GM12878 (cell line): ENCODE data around the gene SGTA. TPM values are rescaled to one million over a fixed set of nuclear protein-coding genes. Genes with fewer than 3 reads are reported as not detected.

Experiments used
- ASH2L ChIP-seq: fragments of 300-600, 200-600 bp; sonication (generic); IDR thresholded peaks from 2 replicates; pipeline ENCODE4 v1.6.1; 2017; ENCODE audit warnings: low read depth, mild to moderate bottlenecking, borderline replicate concordance
- BCL11A ChIP-seq: IDR thresholded peaks from 2 replicates; pipeline ENCODE4 v1.6.1; 2011; ENCODE audit warnings: low read depth, low read length
- BHLHE40 ChIP-seq, 2 experiments: fragments of 450-650 bp in 1 of 2; IDR thresholded peaks; 2 replicates each; pipeline ENCODE4 v1.6.1; 2011 to 2017; ENCODE audit warnings: low read depth in 2 of 2, borderline replicate concordance in 1 of 2, improper control_type of control experiment in 1 of 2, low read length in 1 of 2, mild to moderate bottlenecking in 1 of 2
- CHD4 ChIP-seq: fragments of 200-600 bp; sonication (generic); IDR thresholded peaks from 2 replicates; pipeline ENCODE4 v1.6.1; 2016; ENCODE audit warnings: mild to moderate bottlenecking
- CREB1 ChIP-seq: IDR thresholded peaks from 2 replicates; pipeline ENCODE4 v1.6.1; 2012; ENCODE audit warnings: low read depth, mild to moderate bottlenecking, inconsistent platforms
- DPF2 ChIP-seq: fragments of 450-650 bp; IDR thresholded peaks from 2 replicates; pipeline ENCODE4 v1.6.1; 2017; ENCODE audit warnings: mild to moderate bottlenecking
- FOS ChIP-seq: IDR thresholded peaks from 3 replicates; pipeline ENCODE4 v1.6.1; 2011; ENCODE audit warnings: borderline replicate concordance; ENCODE audit not compliant: insufficient read length; ENCODE audit errors: extremely low read depth
- GATAD2B ChIP-seq: fragments of 450-650 bp; conservative IDR thresholded peaks from 2 replicates; pipeline ENCODE4 v1.6.1; 2017; ENCODE audit warnings: low read depth, mild to moderate bottlenecking, moderate library complexity
- JUND ChIP-seq: IDR thresholded peaks from 2 replicates; pipeline ENCODE4 v1.6.1; 2012; ENCODE audit warnings: low read depth, mild to moderate bottlenecking, low read length, improper control_type of control experiment, moderate library complexity
- MXI1 ChIP-seq: fragments of 150-350 bp; IDR thresholded peaks from 2 replicates; pipeline ENCODE4 v1.6.1; 2011; ENCODE audit warnings: low read depth, mild to moderate bottlenecking, inconsistent platforms, low read length, improper control_type of control experiment
- NKRF ChIP-seq: fragments of 450-650 bp; conservative IDR thresholded peaks from 2 replicates; pipeline ENCODE4 v1.6.1; 2017; ENCODE audit warnings: mild to moderate bottlenecking, moderate library complexity
- PAX5 ChIP-seq: IDR thresholded peaks from 2 replicates; pipeline ENCODE4 v1.6.1; 2011; ENCODE audit warnings: low read depth, low read length, borderline replicate concordance
- PBX3 ChIP-seq: IDR thresholded peaks from 2 replicates; pipeline ENCODE4 v1.6.1; 2011; ENCODE audit warnings: mild to moderate bottlenecking, low read depth, low read length, moderate library complexity; ENCODE audit not compliant: insufficient replicate concordance
- POLR2AphosphoS2 ChIP-seq: IDR thresholded peaks from 2 replicates; pipeline ENCODE4 v1.6.1; 2011; ENCODE audit warnings: low read depth, mild to moderate bottlenecking, low read length, improper control_type of control experiment, moderate library complexity
- POLR2AphosphoS5 ChIP-seq: IDR thresholded peaks from 2 replicates; pipeline ENCODE4 v1.6.1; 2011; ENCODE audit warnings: mild to moderate bottlenecking, low read length, inconsistent platforms
- RAD21 ChIP-seq: IDR thresholded peaks from 2 replicates; pipeline ENCODE4 v1.6.1; 2011; ENCODE audit warnings: mild to moderate bottlenecking, low read depth, low read length, moderate library complexity; ENCODE audit not compliant: insufficient read depth
- RB1 ChIP-seq: fragments of 450-650 bp; formaldehyde crosslinking; IDR thresholded peaks from 2 replicates; pipeline ENCODE4 v1.6.1; 2017; ENCODE audit warnings: mild to moderate bottlenecking, borderline replicate concordance
- SMC3 ChIP-seq: IDR thresholded peaks from 2 replicates; pipeline ENCODE4 v1.6.1; 2011; ENCODE audit warnings: low read length, improper control_type of control experiment, borderline replicate concordance
- SP1 ChIP-seq: IDR thresholded peaks from one replicate; pipeline ENCODE4 v1.6.1; 2011; ENCODE audit warnings: low read depth, low read length
- SREBF1 ChIP-seq: IDR thresholded peaks from 2 replicates; pipeline ENCODE4 v1.6.1; 2012; ENCODE audit warnings: mild to moderate bottlenecking, low read length
- SREBF2 ChIP-seq: IDR thresholded peaks from 2 replicates; pipeline ENCODE4 v1.6.1; 2012; ENCODE audit warnings: mild to moderate bottlenecking, low read length
- STAT1 ChIP-seq: fragments of 450-650 bp; conservative IDR thresholded peaks from 2 replicates; pipeline ENCODE4 v1.6.1; 2014; ENCODE audit warnings: antibody characterized with exemption, mild to moderate bottlenecking
- ZBTB11 ChIP-seq: fragments of 450-650 bp; formaldehyde crosslinking; IDR thresholded peaks from 2 replicates; pipeline ENCODE4 v1.5.0; 2022; ENCODE audit warnings: mild to moderate bottlenecking, missing genetic modification characterization
- ZNF207 ChIP-seq: fragments of 450-650 bp; IDR thresholded peaks from 2 replicates; pipeline ENCODE4 v1.6.1; 2014; ENCODE audit warnings: antibody characterized with exemption, mild to moderate bottlenecking, borderline replicate concordance
- ZNF274 ChIP-seq: IDR thresholded peaks from one replicate; pipeline ENCODE4 v1.8.0; 2011; ENCODE audit not compliant: insufficient read length, insufficient read depth
- ZZZ3 ChIP-seq: IDR thresholded peaks from 2 replicates; pipeline ENCODE4 v1.6.1; 2011; ENCODE audit warnings: low read depth; ENCODE audit not compliant: control insufficient read depth, insufficient read length
- polyA plus RNA-seq, 11 experiments: library from polyadenylated mRNA; depleted of rRNA in 4 of 11; unstranded in 6 of 11; stranded (reverse) in 5 of 11; fragments of >200 nt; fragmentation: Nextera tagmentation in 4 of 11; fragmentation: Illumina TruSeq in 1 of 11; extraction: Ambion mirVana in 4 of 11; extraction: Trizol in 1 of 11; gene quantifications; 1 replicate in 1 of 11; 2 replicates in 10 of 11; pipeline versions ENCODE4 v1.2.1 to v1.2.3, GENCODE V29; 2011 to 2016; ENCODE audit warnings: inconsistent platforms in 2 of 11, missing spikeins in 2 of 11, low read depth in 1 of 11
- total RNA-seq, 4 experiments: library from RNA; depleted of rRNA in 3 of 4; stranded (reverse); fragments of >200 nt in 3 of 4; fragmentation: Illumina TruSeq in 1 of 4; extraction: Trizol in 1 of 4; gene quantifications; 2 replicates each; pipeline versions ENCODE4 v1.2.1 to v1.2.3, GENCODE V29; 2013 to 2021

SGTA gene
- total and polyA plus RNA-seq, 10 of the 15 experiments (the other 5 are each of a cell fraction or from before 2014, with no cell fraction given), result 2.0 to 102 (median 48.2) TPM

DNA sequence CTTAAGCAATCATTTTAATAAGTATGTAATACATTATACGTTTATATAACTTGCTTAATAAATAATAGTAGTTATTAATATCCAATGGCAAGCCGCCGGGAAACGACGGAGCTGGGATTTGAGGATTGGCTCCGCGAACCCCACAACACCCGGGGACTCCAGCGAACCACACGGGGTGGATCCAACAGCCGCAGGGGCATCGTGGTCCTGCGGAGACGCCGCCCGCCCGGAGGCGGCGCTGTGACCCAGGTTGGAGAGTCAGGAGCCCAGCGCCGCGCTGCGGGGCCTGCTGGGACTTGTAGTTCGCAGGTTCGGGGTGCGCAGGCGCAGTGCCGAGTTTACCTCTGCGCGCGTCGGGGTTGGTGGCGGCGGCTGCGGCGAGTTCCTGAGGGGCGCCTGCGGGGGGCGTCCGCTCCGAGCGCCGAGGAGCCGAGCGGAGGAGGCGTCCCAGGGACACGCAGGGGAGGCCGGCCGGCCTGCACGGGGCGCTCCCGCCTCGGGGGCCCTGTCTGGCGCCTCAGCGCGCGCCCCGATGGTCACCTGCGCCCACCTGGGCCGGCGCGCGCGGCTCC lies 36.6 kb upstream of the SGTA start, which contains the start of gene ZNF554 (continued):
- TF ChIP-seq SREBF2 (no peak), RAD21 (peak; percentile 50; the same call in 1 of the 2 replicates), PBX3 (no peak), BHLHE40 (IDR thresholded peaks at IDR 0.05; ENCODE audit: borderline replicate concordance in 1 of 2, low read depth in 2 of 2, low read length in 1 of 2) (peak in 1 of 2 experiments; percentile 75; a peak in 2 of 4 replicates), STAT1 (peak; percentile 85; the same call in 1 of the 2 replicates), POLR2AphosphoS5 (no peak), NKRF (peak; percentile 76), CREB1 (peak; percentile 82), ZNF207 (peak; percentile 68), POLR2AphosphoS2 (no peak), RB1 (peak; percentile 73; the same call in 1 of the 2 replicates), MXI1 (no peak; the same call in 1 of the 2 replicates), FOS (no peak), ZNF274 (no peak), ASH2L (no peak), BCL11A (0 out of 2 replicates have a peak, but pooled peaks have one; percentile 10), SREBF1 (peak; percentile 83), ZBTB11 (CRISPR knock-in tag) (no peak), SP1 (peak; percentile 78), CHD4 (no peak), ZZZ3 (no peak), GATAD2B (peak; percentile 94), DPF2 (peak; percentile 73; the same call in 1 of the 2 replicates), JUND (0 out of 2 replicates have a peak, but pooled peaks have one; percentile 55), PAX5 (peak; percentile 60; the same call in 1 of the 2 replicates), SMC3 (peak; percentile 54)
